Activated T-helper 2 cell treated with anti-CD3 and anti-CD28 coated beads, Interferon-gamma antibody, Interleukin-2, Interleukin-4, amounts not matched to agents 10 μg/mL and 5 μg/mL and 100 μg/mL, durations not matched to agents 14 hours and 24 hours and 36 hours (primary cell): ENCODE measurements around the gene ORC6. TPM values are rescaled to one million over a fixed set of nuclear protein-coding genes. Genes with fewer than 3 reads are reported as not detected.
"Not testable (repeated sequence)": the region's sequence is repeated elsewhere in the genome, so short reads cannot be mapped to it uniquely, and the experiment has no call there.

ENCODE experiments used
- DNase-seq: peaks from one replicate; pipeline ENCODE4 v3.0.0; 2021; ENCODE audit warnings: low spot score
- H3K27ac Mint-ChIP-seq: one replicate; pipeline ENCODE4 v1.8.0; 2021; ENCODE audit warnings: mixed read lengths
- H3K27me3 Mint-ChIP-seq: one replicate; pipeline ENCODE4 v1.8.0; 2021; ENCODE audit warnings: low read depth, mixed read lengths
- H3K36me3 Mint-ChIP-seq: one replicate; pipeline ENCODE4 v1.8.0; 2021; ENCODE audit warnings: low read depth, mixed read lengths
- H3K4me1 Mint-ChIP-seq: one replicate; pipeline ENCODE4 v1.8.0; 2021; ENCODE audit warnings: low read depth, mixed read lengths
- H3K4me3 Mint-ChIP-seq: one replicate; pipeline ENCODE4 v1.8.0; 2021; ENCODE audit warnings: low read depth, mild to moderate bottlenecking, moderate library complexity, mixed read lengths
- H3K9me3 Mint-ChIP-seq: one replicate; pipeline ENCODE4 v1.8.0; 2021; ENCODE audit warnings: mixed read lengths
- intact Hi-C: fragments of 100-400 bp; cut with micrococcal nuclease; formaldehyde crosslinking; loops from one replicate; pipeline ENCODE4 v1.15.1; 2023
- total RNA-seq: library from RNA; stranded (reverse); gene quantifications from 2 replicates; pipeline ENCODE4 v1.2.3, GENCODE V29; 2022

ORC6 gene
- 56.2 and 56.8 TPM in 2 replicates for total RNA-seq

- DNase-seq, result peak; percentile 94
- peaks cover 44% of the 10 kb centered on the region for H3K4me1 Mint-ChIP-seq
- no peaks in the 10 kb centered on the region for H3K27me3 Mint-ChIP-seq
- H3K9me3 Mint-ChIP-seq, result no peaks in the 10 kb centered on the region
- no peak within 1 kb of the TSS for H3K4me3 Mint-ChIP-seq
- no peak within 1 kb of the TSS for H3K27ac Mint-ChIP-seq
- peaks cover 24% of the 10 kb centered on the region for H3K36me3 Mint-ChIP-seq
- intact Hi-C loops, result loop anchor here (1.0 to 5.0 kb wide), 6 partner anchors 67 to 773 kb away; partner anchors contain the start of genes C16orf87, DNAJA2, GPT2 and ITFG1
Measured at GRCh38 chr16:46689365-46690280, at the start of gene ORC6. TSS of gene ORC6 (plus strand) at chr16:46689659. CDS start at chr16:46689706, 47 bp downstream.

GRCh38 chr16:46648656-46649055 lies 40.8 kb upstream of the ORC6 start:
- H3K9me3 Mint-ChIP-seq, result peaks cover 8% of the 10 kb centered on the region
- peaks cover 4% of the 10 kb centered on the region for H3K27me3 Mint-ChIP-seq
- intact Hi-C loops, result no loop called here
- no peak overlapping the region for H3K27ac Mint-ChIP-seq
- DNase-seq, result no peak
- no peaks in the 10 kb centered on the region for H3K4me1 Mint-ChIP-seq
- no peak overlapping the region for H3K4me3 Mint-ChIP-seq
- H3K36me3 Mint-ChIP-seq, result no peaks in the 10 kb centered on the region

- no peak for DNase-seq
- no peaks in the 10 kb centered on the region for H3K27me3 Mint-ChIP-seq
- no peaks in the 10 kb centered on the region for H3K9me3 Mint-ChIP-seq
- H3K4me1 Mint-ChIP-seq, result no peaks in the 10 kb centered on the region
- peaks cover under 1% of the 10 kb centered on the region for H3K36me3 Mint-ChIP-seq
- H3K4me3 Mint-ChIP-seq, result no peak overlapping the region
- intact Hi-C loops, result no loop called here
- H3K27ac Mint-ChIP-seq, result no peak overlapping the region
Measured at GRCh38 chr16:46649588-46650253, 39.7 kb upstream of the ORC6 start.

- intact Hi-C loops, result no loop called here
- H3K9me3 Mint-ChIP-seq, result no peaks in the 10 kb centered on the region
- no peak overlapping the region for H3K4me3 Mint-ChIP-seq
- H3K36me3 Mint-ChIP-seq, result peaks cover 3% of the 10 kb centered on the region
- no peak for DNase-seq
- no peak overlapping the region for H3K27ac Mint-ChIP-seq
- H3K27me3 Mint-ChIP-seq, result no peaks in the 10 kb centered on the region
- no peaks in the 10 kb centered on the region for H3K4me1 Mint-ChIP-seq
Measured at GRCh38 chr16:46650254-46650623, 39.2 kb upstream of the ORC6 start.

- H3K36me3 Mint-ChIP-seq, result peaks cover 7% of the 10 kb centered on the region
- no peaks in the 10 kb centered on the region for H3K27me3 Mint-ChIP-seq
- intact Hi-C loops, result no loop called here
- DNase-seq, result no peak
- no peaks in the 10 kb centered on the region for H3K9me3 Mint-ChIP-seq
- H3K27ac Mint-ChIP-seq, result no peak overlapping the region
- no peaks in the 10 kb centered on the region for H3K4me1 Mint-ChIP-seq
- no peak overlapping the region for H3K4me3 Mint-ChIP-seq
Measured at GRCh38 chr16:46651305-46651704, 38.2 kb upstream of the ORC6 start.

- intact Hi-C loops, result loop anchor here (2.0 kb wide), 1 partner anchor 38 kb away; the partner anchor contains the start of gene SHCBP1
- DNase-seq, result no peak
- peaks cover 61% of the 10 kb centered on the region for H3K36me3 Mint-ChIP-seq
- H3K9me3 Mint-ChIP-seq, result no peaks in the 10 kb centered on the region
- peak overlapping the region; percentile 65 for H3K27ac Mint-ChIP-seq
- peaks cover 14% of the 10 kb centered on the region for H3K4me1 Mint-ChIP-seq
- no peak overlapping the region for H3K4me3 Mint-ChIP-seq
- H3K27me3 Mint-ChIP-seq, result no peaks in the 10 kb centered on the region
Measured at GRCh38 chr16:46658925-46659324, 30.5 kb upstream of the ORC6 start.

- intact Hi-C loops, result no loop called here
- Mint-ChIP-seq H3K9me3 (no peaks in the 10 kb centered on the region), H3K27me3 (no peaks in the 10 kb centered on the region), H3K27ac (no peak overlapping the region), H3K4me1 (peaks cover 14% of the 10 kb centered on the region), H3K36me3 (peaks cover 67% of the 10 kb centered on the region), H3K4me3 (no peak overlapping the region)
- no peak for DNase-seq
Measured at GRCh38 chr16:46662123-46662522, 27.3 kb upstream of the ORC6 start.

GRCh38 chr16:46673320-46674013 lies 16.0 kb upstream of the ORC6 start:
- Mint-ChIP-seq H3K36me3 (peaks cover 60% of the 10 kb centered on the region), H3K27me3 (no peaks in the 10 kb centered on the region), H3K4me3 (no peak overlapping the region), H3K4me1 (no peaks in the 10 kb centered on the region), H3K9me3 (no peaks in the 10 kb centered on the region), H3K27ac (no peak overlapping the region)
- peak; percentile 25 for DNase-seq
- intact Hi-C loops, result loop anchor here (2.0 to 5.0 kb wide), 2 partner anchors 235 to 259 kb away; no protein-coding TSS in a partner anchor

GRCh38 chr16:46677943-46678342 lies 11.5 kb upstream of the ORC6 start:
- H3K27me3 Mint-ChIP-seq, intact Hi-C loops: not testable (repeated sequence)
- peaks cover 60% of the 10 kb centered on the region for H3K36me3 Mint-ChIP-seq

GRCh38 chr16:46681867-46682266 lies 7.6 kb upstream of the ORC6 start:
- intact Hi-C loops, H3K27ac Mint-ChIP-seq, H3K27me3 Mint-ChIP-seq, H3K4me3 Mint-ChIP-seq, H3K9me3 Mint-ChIP-seq, DNase-seq: not testable (repeated sequence)
- Mint-ChIP-seq H3K4me1 (peaks cover 14% of the 10 kb centered on the region), H3K36me3 (peaks cover 35% of the 10 kb centered on the region)

More at GRCh38 chr16:46677943-46678342, 11.5 kb upstream of the ORC6 start:
- H3K9me3 Mint-ChIP-seq, H3K27ac Mint-ChIP-seq, DNase-seq, H3K4me1 Mint-ChIP-seq, H3K4me3 Mint-ChIP-seq: not testable (repeated sequence)

- Mint-ChIP-seq H3K4me3 (no peak overlapping the region), H3K27me3 (no peaks in the 10 kb centered on the region), H3K9me3 (no peaks in the 10 kb centered on the region), H3K27ac (no peak overlapping the region), H3K36me3 (peaks cover 12% of the 10 kb centered on the region), H3K4me1 (peaks cover 43% of the 10 kb centered on the region)
- intact Hi-C loops, result loop anchor here (5.0 kb wide), 2 partner anchors 65 to 775 kb away; partner anchors contain the start of genes ITFG1, PHKB and SHCBP1
- no peak for DNase-seq
Measured at GRCh38 chr16:46686815-46687473, 2.5 kb upstream of the ORC6 start.

GRCh38 chr16:46687486-46687885 lies 2.0 kb upstream of the ORC6 start:
- intact Hi-C loops, result loop anchor here (5.0 kb wide), 2 partner anchors 65 to 775 kb away; partner anchors contain the start of genes ITFG1, PHKB and SHCBP1
- Mint-ChIP-seq H3K4me3 (no peak overlapping the region), H3K36me3 (peaks cover 14% of the 10 kb centered on the region), H3K9me3 (no peaks in the 10 kb centered on the region), H3K27ac (no peak overlapping the region), H3K27me3 (no peaks in the 10 kb centered on the region), H3K4me1 (peaks cover 48% of the 10 kb centered on the region)
- DNase-seq, result no peak
